NT2/D1 (cell line): ENCODE results near the gene FBLN5.

Experiments used
- DNase-seq: peaks from one replicate; pipeline ENCODE4 v3.0.0-alpha.2; 2011; ENCODE audit warnings: low read depth, low spot score
- H3K27me3 ChIP-seq: 2 replicates; pipeline ENCODE4 v1.6.0; 2011; ENCODE audit warnings: mild to moderate bottlenecking; ENCODE audit not compliant: insufficient read length, insufficient read depth
- H3K36me3 ChIP-seq: 2 replicates; pipeline ENCODE4 v1.6.1; 2011; ENCODE audit warnings: mild to moderate bottlenecking, low read length, mixed read lengths; ENCODE audit not compliant: insufficient read depth, insufficient read length
- H3K4me1 ChIP-seq: 2 replicates; pipeline ENCODE4 v1.5.1; 2011; ENCODE audit not compliant: insufficient read depth, insufficient read length
- H3K4me3 ChIP-seq: 2 replicates; pipeline ENCODE4 v1.5.1; 2011; ENCODE audit warnings: low read depth; ENCODE audit not compliant: insufficient read length
- H3K9ac ChIP-seq: 2 replicates; pipeline ENCODE4 v1.6.0; 2011; ENCODE audit warnings: low read depth; ENCODE audit not compliant: insufficient read length
- H3K9me3 ChIP-seq: 2 replicates; pipeline ENCODE4 v1.5.1; 2011; ENCODE audit warnings: mild to moderate bottlenecking, low read length; ENCODE audit not compliant: insufficient read depth
- SUZ12 ChIP-seq: IDR thresholded peaks from 2 replicates; pipeline ENCODE4 v1.6.1; 2011; ENCODE audit not compliant: insufficient read length, insufficient read depth; ENCODE audit errors: extremely low read depth
- YY1 ChIP-seq: IDR thresholded peaks from 2 replicates; pipeline ENCODE4 v1.6.1; 2011; ENCODE audit not compliant: insufficient read length, insufficient read depth
- ZNF274 ChIP-seq: IDR thresholded peaks from 2 replicates; pipeline ENCODE4 v1.6.1; 2011; ENCODE audit warnings: mild to moderate bottlenecking, low read depth, low read length

FBLN5 gene

DNA sequence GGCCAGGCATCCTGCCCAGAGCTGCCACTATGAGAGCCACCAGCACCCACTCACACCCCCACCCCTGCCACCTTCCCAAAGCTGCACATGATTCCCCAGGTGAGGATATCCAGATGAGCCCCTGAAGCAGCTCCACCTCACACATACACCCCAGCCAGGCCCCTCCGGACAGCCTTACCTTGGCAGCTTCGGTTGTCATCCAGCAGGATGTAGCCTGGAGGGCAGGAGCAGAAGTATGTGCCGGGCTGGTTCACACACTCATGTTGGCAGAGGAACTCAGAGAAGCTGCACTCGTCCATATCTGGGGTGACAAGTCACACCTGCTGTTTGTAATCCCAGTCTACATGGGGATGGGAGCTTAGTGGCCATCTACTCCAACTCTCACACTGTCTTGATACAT, 64.7 kb downstream of the FBLN5 start:
- Histone ChIP-seq H3K36me3 (no peaks in the 10 kb centered on the region), H3K9ac (no peak overlapping the region), H3K4me1 (no peaks in the 10 kb centered on the region), H3K4me3 (no peak overlapping the region), H3K9me3 (no peaks in the 10 kb centered on the region), H3K27me3 (no peaks in the 10 kb centered on the region)
- no peak for DNase-seq
- TF ChIP-seq SUZ12 (no peak), ZNF274 (no peak), YY1 (no peak)

DNA sequence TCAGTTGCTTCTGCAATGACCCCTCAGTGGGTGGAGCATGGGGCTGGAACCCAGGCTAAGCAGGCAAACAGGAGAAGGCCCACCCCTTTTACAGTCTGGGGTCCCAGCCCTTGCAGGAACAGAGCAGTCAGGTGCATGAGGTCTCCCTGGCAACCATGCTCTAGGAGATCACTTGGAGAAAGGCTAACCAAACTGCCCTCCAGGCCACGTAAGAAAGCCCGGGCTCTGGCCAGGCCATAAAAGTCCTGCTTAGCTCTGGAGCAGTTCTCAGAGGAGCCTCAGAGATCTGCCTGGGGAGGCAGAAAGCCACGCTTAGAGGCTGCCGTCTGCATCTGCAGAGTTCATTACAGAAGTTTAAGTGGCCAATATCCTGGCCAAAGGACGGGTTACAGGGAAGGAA, 65.1 kb downstream of the FBLN5 start:
- H3K9me3 ChIP-seq = no peaks in the 10 kb centered on the region
- no peak overlapping the region for H3K9ac ChIP-seq
- H3K4me3 ChIP-seq = no peak overlapping the region
- no peaks in the 10 kb centered on the region for H3K36me3 ChIP-seq
- no peaks in the 10 kb centered on the region for H3K4me1 ChIP-seq
- H3K27me3 ChIP-seq = no peaks in the 10 kb centered on the region
- TF ChIP-seq YY1 (no peak), SUZ12 (no peak), ZNF274 (no peak)
- no peak for DNase-seq

DNA sequence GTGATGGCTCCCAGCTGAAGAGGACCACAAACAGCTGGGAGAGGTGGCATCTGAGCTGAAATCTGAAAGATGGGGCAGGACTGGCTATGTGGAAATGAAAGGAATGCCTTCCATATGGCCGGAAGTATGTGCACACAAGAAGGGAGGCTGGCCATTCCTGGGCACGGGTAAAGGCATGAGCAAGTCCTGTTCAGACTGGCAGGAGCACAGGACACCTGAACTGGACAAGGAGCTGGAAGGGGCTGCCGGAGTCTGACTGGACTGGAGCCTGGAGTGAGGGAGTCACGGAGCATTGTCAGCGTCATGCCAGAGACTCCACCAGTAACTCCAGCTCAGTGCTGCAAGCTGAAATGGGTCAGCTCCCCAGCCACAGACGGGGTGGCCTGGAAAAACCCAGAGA, 68.3 kb downstream of the FBLN5 start:
- no peak for DNase-seq
- Histone ChIP-seq H3K9me3 (no peaks in the 10 kb centered on the region), H3K36me3 (no peaks in the 10 kb centered on the region), H3K4me3 (no peak overlapping the region), H3K9ac (no peak overlapping the region), H3K4me1 (no peaks in the 10 kb centered on the region), H3K27me3 (no peaks in the 10 kb centered on the region)
- no peak for TF ChIP-seq SUZ12
- no peak for TF ChIP-seq ZNF274
- TF ChIP-seq YY1 = no peak

- Histone ChIP-seq H3K9me3 (no peaks in the 10 kb centered on the region), H3K9ac (no peak overlapping the region), H3K4me3 (no peak overlapping the region), H3K27me3 (no peaks in the 10 kb centered on the region), H3K36me3 (no peaks in the 10 kb centered on the region), H3K4me1 (peaks cover 4% of the 10 kb centered on the region)
- DNase-seq = no peak
- no peak for TF ChIP-seq SUZ12
Observed at GRCh38 chr14:91878274-91878673, 69.2 kb downstream of the FBLN5 start.

DNA sequence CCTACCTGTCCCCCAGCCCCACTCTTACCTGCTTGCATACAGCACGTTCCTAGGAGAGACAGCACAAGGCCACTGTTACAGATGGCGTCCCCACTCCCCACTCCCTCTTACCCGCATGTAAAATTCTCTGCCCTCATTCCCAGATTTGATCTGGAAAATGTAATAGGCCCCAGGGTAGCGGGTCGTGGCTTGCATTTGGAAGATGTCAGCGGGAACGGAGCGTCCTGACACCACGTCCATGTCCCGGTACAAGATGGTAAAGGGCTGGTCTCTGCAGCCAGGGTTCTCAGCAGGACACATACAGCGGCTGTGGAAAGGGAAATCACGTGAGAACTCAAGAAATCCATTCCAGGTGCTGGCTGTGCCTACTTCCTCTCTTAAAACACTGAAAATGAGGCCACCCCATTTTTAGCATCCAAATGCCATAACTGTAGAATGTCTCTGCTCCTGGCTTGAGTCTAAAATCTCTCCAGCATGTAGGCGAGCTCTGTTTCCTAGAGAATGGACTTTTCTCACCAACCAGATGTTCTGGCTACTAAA, 70.0 kb downstream of the FBLN5 start:
- no peak for DNase-seq
- Histone ChIP-seq H3K9ac (no peak overlapping the region), H3K4me1 (peaks cover 4% of the 10 kb centered on the region), H3K27me3 (no peaks in the 10 kb centered on the region), H3K4me3 (no peak overlapping the region), H3K9me3 (no peaks in the 10 kb centered on the region), H3K36me3 (no peaks in the 10 kb centered on the region)
- no peak for TF ChIP-seq ZNF274
- TF ChIP-seq SUZ12 = no peak
- TF ChIP-seq YY1 = no peak

DNA sequence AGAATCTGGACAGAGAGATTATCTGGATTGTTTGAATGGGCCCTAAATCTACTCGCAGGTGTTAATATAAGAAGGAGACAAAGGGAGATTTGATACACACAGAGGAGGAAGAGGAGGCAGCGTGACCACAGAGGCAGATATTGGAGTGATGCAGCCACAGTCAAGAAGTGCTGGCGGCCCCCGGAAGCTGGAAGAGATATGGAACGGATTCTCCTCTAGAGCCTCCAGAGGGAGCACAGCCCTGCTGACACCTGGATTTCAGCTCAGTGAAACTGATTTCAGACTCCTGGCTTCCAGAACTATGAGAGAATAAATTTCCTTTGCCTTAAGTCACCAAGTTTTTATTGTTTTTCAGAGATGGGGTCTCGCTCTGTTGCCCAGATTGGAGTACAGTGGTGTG, 71.0 kb downstream of the FBLN5 start:
- TF ChIP-seq ZNF274 (no peak), YY1 (no peak), SUZ12 (no peak)

GRCh38 chr14:91875525-91876286, 71.8 kb downstream of the FBLN5 start:
- Histone ChIP-seq H3K4me3 (no peak overlapping the region), H3K9ac (no peak overlapping the region), H3K36me3 (no peaks in the 10 kb centered on the region), H3K9me3 (no peaks in the 10 kb centered on the region), H3K27me3 (no peaks in the 10 kb centered on the region), H3K4me1 (peaks cover 4% of the 10 kb centered on the region)
- DNase-seq = no peak
- no peak for TF ChIP-seq SUZ12
- TF ChIP-seq ZNF274 = no peak
- no peak for TF ChIP-seq YY1

More for the DNA sequence above, 71.0 kb downstream of the FBLN5 start:
- Histone ChIP-seq H3K9me3 (no peaks in the 10 kb centered on the region), H3K36me3 (no peaks in the 10 kb centered on the region), H3K4me3 (no peak overlapping the region), H3K4me1 (peaks cover 4% of the 10 kb centered on the region), H3K9ac (no peak overlapping the region), H3K27me3 (no peaks in the 10 kb centered on the region)
- DNase-seq = no peak
